Stimulated activated CD4-positive, alpha-beta T cell treated with anti-CD3 and anti-CD28 coated beads, Interleukin-1b, Interleukin-23, amount 100 ng/mL, for 4 hours (primary cell): ENCODE measurements around the gene SQSTM1.
A peak's percentile ranks its signal among the peaks of the same experiment; 100 is the strongest.
"Not testable (repeated sequence)": the region's sequence is repeated elsewhere in the genome, so short reads cannot be mapped to it uniquely, and the experiment has no call there.

Source experiments
- DNase-seq, 2 donors: peaks; one replicate each; pipeline ENCODE4 v3.0.0-alpha.2; 2020; ENCODE audit warnings: low read depth in 2 of 2

Gene SQSTM1

GRCh38 chr5:179820483-179821297 is at the start of gene SQSTM1:
Gene SQSTM1 (plus strand): TSS chr5:179820905. CDS start chr5:179820937, 32 bp downstream.
- DNase-seq: peak; percentile 69 to 82

GRCh38 chr5:179771311-179771895 is 49.3 kb upstream of the SQSTM1 start:
- no peak for DNase-seq

- no peak for DNase-seq
These were observed 48.4 kb upstream of the SQSTM1 start for GRCh38 chr5:179772351-179772750.

- DNase-seq: no peak
These were observed 47.0 kb upstream of the SQSTM1 start for GRCh38 chr5:179773686-179774040.

DNA sequence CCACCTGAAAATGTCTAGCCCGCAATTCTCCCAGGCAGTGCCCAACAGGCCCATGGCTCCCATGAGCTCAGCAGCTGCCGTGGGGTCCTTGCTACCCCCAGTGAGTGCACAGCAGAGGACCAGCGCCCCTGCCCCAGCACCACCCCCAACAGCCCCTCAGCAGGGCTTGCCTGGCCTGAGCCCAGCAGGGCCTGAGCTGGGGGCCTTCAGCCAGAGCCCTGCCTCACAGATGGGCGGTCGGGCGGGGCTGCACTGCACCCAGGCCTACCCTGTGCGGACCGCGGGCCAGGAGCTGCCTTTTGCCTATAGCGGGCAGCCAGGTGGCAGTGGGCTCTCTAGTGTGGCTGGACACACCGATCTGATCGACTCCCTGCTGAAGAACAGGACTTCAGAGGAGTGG is 46.3 kb upstream of the SQSTM1 start:
- DNase-seq: no peak

DNA sequence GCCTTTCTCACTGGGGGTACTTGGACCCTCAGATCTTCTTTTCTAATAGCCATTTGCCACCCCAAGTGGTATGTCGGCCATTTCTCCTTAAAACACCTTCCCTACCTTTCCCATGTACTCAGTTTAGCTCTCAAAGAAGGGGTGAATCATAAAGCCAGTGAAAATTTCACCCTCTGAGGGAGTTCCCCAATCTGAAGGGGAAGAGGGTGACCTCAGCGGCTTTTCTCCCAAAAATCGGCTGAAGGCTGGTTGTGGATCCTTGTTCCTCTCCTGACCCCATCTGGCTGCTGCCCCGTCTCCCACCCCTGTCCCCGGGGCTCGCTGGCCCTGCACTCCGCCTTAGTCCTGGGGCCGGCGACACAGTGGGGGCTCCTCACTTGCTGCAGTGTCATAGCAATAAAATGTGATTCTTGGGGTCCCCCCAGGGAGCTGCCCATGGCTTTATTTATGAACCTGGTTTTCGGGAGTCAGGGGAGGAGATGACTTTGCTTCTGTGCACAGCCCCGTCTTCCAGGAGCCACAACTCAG is 44.2 kb upstream of the SQSTM1 start:
- DNase-seq: no peak

DNA sequence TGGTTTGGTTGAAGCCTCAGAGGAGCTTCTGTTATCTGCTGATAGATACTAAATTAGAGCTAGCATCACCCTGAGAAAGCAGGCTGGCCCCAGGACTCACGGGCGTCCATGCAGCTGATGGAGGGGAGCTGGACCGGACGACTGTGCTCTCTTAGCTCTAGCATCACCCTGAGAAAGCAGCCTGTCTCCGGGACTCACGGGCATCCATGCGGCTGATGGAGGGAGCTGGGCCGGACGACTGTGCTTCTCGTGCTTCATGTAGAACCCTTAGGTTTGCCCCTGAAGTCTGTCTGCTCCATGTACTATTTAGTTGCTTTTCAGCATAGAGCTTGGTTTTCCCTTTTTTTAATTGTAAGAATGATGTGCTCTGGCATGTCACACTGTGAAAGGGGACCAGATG is 43.2 kb upstream of the SQSTM1 start:
- no peak for DNase-seq

- no peak for DNase-seq
These were observed 42.8 kb upstream of the SQSTM1 start for GRCh38 chr5:179777909-179778308.

GRCh38 chr5:179778591-179778990 is 42.1 kb upstream of the SQSTM1 start:
- no peak for DNase-seq

GRCh38 chr5:179779826-179780225 is 40.9 kb upstream of the SQSTM1 start:
- no peak for DNase-seq

DNA sequence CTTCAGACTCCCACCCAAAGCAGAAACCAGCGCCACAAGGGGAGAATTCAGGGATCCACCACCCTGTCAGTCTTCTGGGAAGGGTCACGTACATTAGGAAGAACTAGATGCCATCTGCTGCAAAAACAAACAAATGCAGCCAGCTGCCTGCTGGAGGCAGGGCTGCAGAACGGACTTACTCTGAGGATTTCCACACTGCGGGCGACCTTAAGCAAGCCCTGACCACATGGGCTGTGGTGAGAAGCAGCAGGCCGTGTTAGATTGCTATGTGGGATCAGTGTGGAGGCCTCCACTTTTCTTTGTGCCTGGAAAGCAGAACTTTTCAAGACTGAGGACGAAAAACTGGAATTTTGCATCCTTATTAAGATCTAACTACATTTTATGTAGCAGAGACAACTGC is 40.3 kb upstream of the SQSTM1 start:
- no peak for DNase-seq

DNA sequence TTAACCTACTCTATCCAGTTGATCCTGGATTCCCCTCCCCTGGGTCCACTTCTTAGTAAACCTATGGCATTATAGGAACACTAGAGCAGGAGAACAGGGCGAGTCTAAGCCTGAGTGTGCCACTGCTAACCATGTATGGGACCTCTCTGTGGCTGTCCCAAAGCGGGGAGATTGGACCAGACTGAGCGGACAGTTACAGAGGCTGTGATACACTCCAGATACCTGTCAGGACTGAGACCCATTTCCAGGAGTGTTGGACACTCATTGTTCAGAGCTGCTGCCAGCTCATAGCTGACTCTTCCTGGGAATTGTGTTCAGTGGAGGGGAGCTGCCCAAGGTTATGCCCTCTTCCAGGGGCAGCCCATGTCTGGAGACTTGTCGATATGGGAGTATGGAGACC is 38.9 kb upstream of the SQSTM1 start:
- no peak for DNase-seq

DNA sequence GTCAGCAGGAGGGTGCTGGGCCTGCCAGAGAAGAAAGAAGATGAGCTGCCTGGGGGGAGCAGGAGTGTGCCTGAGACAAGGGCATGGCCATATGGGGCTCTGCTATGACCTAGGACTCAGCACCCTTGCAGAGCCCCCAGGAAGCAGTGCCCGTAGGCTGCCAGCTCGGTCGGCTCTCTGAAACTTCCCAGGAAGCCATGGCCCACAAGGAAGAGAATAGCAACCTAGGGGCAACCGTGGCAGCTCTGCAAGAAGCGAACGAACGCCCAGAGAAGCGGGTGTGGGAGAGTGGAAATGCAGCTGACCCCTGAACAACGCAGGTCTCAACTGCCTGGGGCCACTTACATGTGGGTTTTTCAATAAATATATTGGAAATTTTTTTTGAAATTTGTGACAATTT is 37.6 kb upstream of the SQSTM1 start:
- DNase-seq: no peak

DNA sequence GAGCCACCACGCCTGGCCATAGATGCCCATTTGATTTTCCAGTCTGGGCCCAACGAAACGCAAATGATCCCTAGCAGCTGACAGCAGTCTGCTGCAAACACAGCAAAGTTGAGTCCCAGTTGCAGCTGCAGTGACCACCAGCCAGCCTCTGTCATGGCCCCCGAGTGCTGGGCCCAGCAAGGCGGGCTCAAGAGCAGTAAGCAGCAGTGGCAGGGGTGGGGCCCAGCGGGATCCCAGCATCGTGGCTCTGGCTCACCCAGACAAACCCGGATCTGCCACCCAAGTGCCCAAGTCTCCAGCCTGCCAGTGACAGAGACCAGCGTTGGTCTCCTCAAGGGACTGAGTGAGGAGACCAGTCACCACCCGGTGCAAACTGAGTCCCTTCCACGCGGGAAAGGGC is 33.8 kb upstream of the SQSTM1 start:
- DNase-seq: no peak

DNA sequence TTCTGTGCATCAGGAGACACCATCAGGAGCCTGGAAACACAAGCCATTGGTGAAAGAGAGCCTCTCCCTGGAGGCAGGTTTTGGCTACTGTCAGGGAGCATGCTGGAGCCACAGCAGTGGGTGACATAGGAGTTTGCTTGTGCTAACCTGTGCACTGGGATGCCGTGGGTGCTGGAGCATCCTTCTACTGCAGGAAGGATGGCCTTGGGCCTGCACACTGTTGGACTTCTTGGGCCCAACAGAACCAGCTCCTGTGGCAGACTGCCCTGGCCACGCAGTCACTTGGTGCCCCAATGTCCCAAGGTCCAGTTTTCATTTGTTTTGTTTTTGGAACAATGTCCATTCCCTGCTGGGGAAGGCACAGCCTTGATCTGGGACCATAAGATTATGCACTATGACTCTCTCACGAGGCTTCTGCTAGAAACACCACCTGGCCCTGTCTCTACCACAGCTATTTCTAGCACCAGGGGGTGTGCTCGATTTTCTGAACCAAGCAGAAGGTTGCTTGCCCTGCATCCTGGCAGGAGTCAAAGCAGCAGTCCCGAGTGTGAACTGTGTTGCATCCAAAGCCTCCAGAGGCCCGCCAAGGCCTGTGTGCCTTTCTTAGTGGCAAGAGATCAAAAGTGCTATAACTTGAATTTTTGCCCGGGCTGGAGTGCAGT is 32.4 kb upstream of the SQSTM1 start:
- DNase-seq: no peak

DNA sequence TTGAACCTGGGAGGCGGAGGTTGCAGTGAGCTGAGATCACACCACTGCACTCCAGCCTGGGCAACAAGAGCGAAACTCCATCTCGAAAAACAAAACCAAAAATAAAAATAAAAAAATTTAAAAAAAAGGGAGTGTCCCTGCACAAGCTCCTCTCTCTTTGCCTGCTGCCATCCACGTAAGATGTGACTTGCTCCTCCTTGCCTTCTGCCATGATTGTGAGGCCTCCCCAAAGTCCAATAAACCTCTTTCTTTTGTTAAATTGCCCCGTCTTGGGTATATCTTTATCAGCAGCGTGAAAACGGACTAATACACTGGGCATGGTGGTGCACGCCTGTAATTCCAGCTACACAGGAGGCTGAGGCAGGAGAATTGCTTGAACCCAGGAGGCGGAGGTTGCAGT is 31.4 kb upstream of the SQSTM1 start:
- not testable (repeated sequence) for DNase-seq

GRCh38 chr5:179791881-179792611 is 28.7 kb upstream of the SQSTM1 start:
- DNase-seq: no peak

- DNase-seq: no peak
These were observed 27.9 kb upstream of the SQSTM1 start for GRCh38 chr5:179792612-179793467.

GRCh38 chr5:179793468-179794139 is 27.1 kb upstream of the SQSTM1 start, which contains the start of gene LTC4S:
Gene LTC4S (plus strand): TSS chr5:179793986. CDS start chr5:179794081, 95 bp downstream.
- DNase-seq: no peak

DNA sequence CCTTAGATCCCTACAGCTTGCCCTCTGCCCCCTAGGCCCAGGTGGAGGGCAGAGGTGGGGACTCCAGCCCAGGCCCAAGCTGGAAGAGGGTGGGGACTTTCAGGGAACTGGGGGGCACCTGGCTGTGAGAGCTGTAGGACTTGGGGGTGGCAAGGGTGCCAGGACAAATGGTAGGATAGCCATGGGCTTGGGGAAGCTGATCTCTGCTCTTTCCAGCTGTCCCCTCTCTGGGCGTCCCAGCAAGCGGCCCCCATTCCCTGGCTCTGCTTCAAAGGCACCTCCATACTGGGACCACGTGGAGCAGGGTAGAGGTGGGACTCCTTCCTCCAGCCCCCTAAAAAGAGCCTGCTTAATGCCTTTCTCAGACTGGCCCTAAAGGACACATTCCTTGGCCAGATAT is 26.5 kb upstream of the SQSTM1 start:
- DNase-seq: no peak
